HCT116 (cell line): Measurements from ENCODE around the gene GFY. TPM values are rescaled to one million over a fixed set of nuclear protein-coding genes. Genes with fewer than 3 reads are reported as not detected.

Experiments used
- ATAC-seq: fragments of 200-7000 bp; cut with Tn5 transposase; 2 replicates; pipeline ENCODE4 v1.9.1; 2020; ENCODE audit warnings: mild to moderate bottlenecking, moderate library complexity
- BruUV-seq: library from RNA; stranded (reverse); fragments of 400-500 nt; replicated peaks from 2 replicates; lab custom pipeline; 2021; lab: Mats Ljungman, UMichigan
- CTCF ChIA-PET: fragments of 300-600 bp; sonication (Branson Sonifier 250); formaldehyde crosslinking; loops from one replicate; lab custom pipeline; 2021; ENCODE audit warnings: antibody characterized with exemption; lab: Charles Lee
- POLR2A ChIA-PET: fragments of 300-600, 350-600 bp; sonication (Branson Sonifier 250); formaldehyde crosslinking; loops from one replicate; lab custom pipeline; 2021; ENCODE audit warnings: antibody characterized with exemption; lab: Charles Lee
- RAD21 ChIA-PET, 2 experiments: fragments of 300-600 bp; sonication (Branson Sonifier 250); formaldehyde crosslinking; loops; one replicate each; lab custom pipeline; 2023; ENCODE audit warnings: low total read pairs in 2 of 2; ENCODE audit not compliant: uncharacterized antibody in 2 of 2, unreplicated experiment in 2 of 2, low non-redundant PET in 1 of 2; lab: Charles Lee
- DNase-seq: peaks from one replicate; pipeline ENCODE4 v3.0.0-alpha.2; 2010; ENCODE audit warnings: low read depth, low spot score
- H2AFZ ChIP-seq: fragments of 200-600 bp; shearing (Covaris generic), sonication (generic); 2 replicates; pipeline ENCODE4 v1.6.1; 2017; ENCODE audit warnings: low read depth, mixed run types, mixed read lengths, antibody characterized with exemption, low read length; ENCODE audit not compliant: poor library complexity, severe bottlenecking
- H3K27ac ChIP-seq: 2 replicates; pipeline ENCODE4 v1.5.1; 2012; ENCODE audit warnings: low read depth, low read length
- H3K27me3 ChIP-seq: fragments of 200-600 bp; sonication (generic); 2 replicates; pipeline ENCODE4 v1.6.1; 2016; ENCODE audit warnings: mixed run types, low read length, mixed read lengths; ENCODE audit not compliant: insufficient read depth
- H3K36me3 ChIP-seq, 2 experiments: fragments of 200-500 bp in 1 of 2; fragments of 200-600 bp in 1 of 2; sonication (Bioruptor generic) in 1 of 2; sonication (generic) in 1 of 2; 2 replicates each; pipeline versions ENCODE4 v1.5.1 to v1.6.1; 2014 to 2016; ENCODE audit warnings: low read length in 2 of 2, inconsistent platforms in 1 of 2, mixed read lengths in 1 of 2, mixed run types in 1 of 2; ENCODE audit not compliant: insufficient read depth in 2 of 2, control insufficient read depth in 1 of 2
- H3K4me1 ChIP-seq, 2 experiments: fragments of 200-600 bp in 1 of 2; sonication (generic) in 1 of 2; 2 replicates each; pipeline versions ENCODE4 v1.5.1 to v1.6.1; 2012 to 2017; ENCODE audit warnings: low read length in 2 of 2, inconsistent platforms in 1 of 2, mild to moderate bottlenecking in 1 of 2, mixed read lengths in 1 of 2, mixed run types in 1 of 2, moderate library complexity in 1 of 2; ENCODE audit not compliant: insufficient read depth in 2 of 2, control insufficient read depth in 1 of 2
- H3K4me2 ChIP-seq: fragments of 200-600 bp; sonication (generic); 2 replicates; pipeline ENCODE4 v1.6.1; 2017; ENCODE audit warnings: mixed run types, low read length, mixed read lengths
- H3K4me3 ChIP-seq, 2 experiments: fragments of 200-600 bp in 1 of 2; sonication (generic) in 1 of 2; replicated peaks in 1 of 2; 2 replicates each; pipeline ENCODE4 v1.5.1; 2011 to 2016; ENCODE audit warnings: low read length in 2 of 2, control low read depth in 1 of 2, low read depth in 1 of 2, mild to moderate bottlenecking in 1 of 2, mixed read lengths in 1 of 2, mixed run types in 1 of 2
- H3K79me2 ChIP-seq: fragments of 200-600 bp; sonication (generic); 2 replicates; pipeline ENCODE4 v1.6.1; 2017; ENCODE audit warnings: mild to moderate bottlenecking, mixed run types, low read length, moderate library complexity, mixed read lengths; ENCODE audit not compliant: insufficient read depth
- H3K9ac ChIP-seq: fragments of 200-600 bp; sonication (generic); 2 replicates; pipeline ENCODE4 v1.6.1; 2016; ENCODE audit warnings: low read length, mixed read lengths
- H3K9me2 ChIP-seq: fragments of 200-600 bp; sonication (generic), shearing (Covaris generic); 2 replicates; pipeline ENCODE4 v1.6.1; 2017; ENCODE audit warnings: mixed run types, mild to moderate bottlenecking, moderate library complexity; ENCODE audit not compliant: insufficient read depth
- H3K9me3 ChIP-seq, 2 experiments: fragments of 200-500 bp in 1 of 2; fragments of 200-600 bp in 1 of 2; sonication (Bioruptor generic) in 1 of 2; sonication (generic) in 1 of 2; 2 replicates each; pipeline ENCODE4 v1.6.1; 2014 to 2017; ENCODE audit warnings: low read length in 2 of 2, mixed read lengths in 2 of 2, inconsistent platforms in 1 of 2, low read depth in 1 of 2, mild to moderate bottlenecking in 1 of 2, mixed run types in 1 of 2, moderate library complexity in 1 of 2; ENCODE audit not compliant: control insufficient read depth in 1 of 2, insufficient read depth in 1 of 2
- H4K20me1 ChIP-seq: fragments of 200-600 bp; sonication (generic), shearing (Covaris generic); 2 replicates; pipeline ENCODE4 v1.6.1; 2017; ENCODE audit warnings: mixed run types, mild to moderate bottlenecking, moderate library complexity; ENCODE audit not compliant: insufficient read depth
- EZH2phosphoT487 ChIP-seq: fragments of 200-600 bp; IDR thresholded peaks from 2 replicates; pipeline ENCODE4 v1.6.1; 2018; ENCODE audit warnings: antibody characterized with exemption, borderline replicate concordance
- FOSL1 ChIP-seq: IDR thresholded peaks from 2 replicates; pipeline ENCODE4 v1.6.1; 2012; ENCODE audit warnings: low read depth
- POLR2A ChIP-seq: IDR thresholded peaks from 2 replicates; pipeline ENCODE4 v1.7.0; 2011; ENCODE audit warnings: borderline replicate concordance; ENCODE audit not compliant: insufficient read depth, insufficient read length; ENCODE audit errors: extremely low read depth
- RAD21 ChIP-seq: IDR thresholded peaks from 2 replicates; pipeline ENCODE4 v1.6.1; 2012; ENCODE audit warnings: low read depth, mild to moderate bottlenecking
- SIN3A ChIP-seq: IDR thresholded peaks from 2 replicates; pipeline ENCODE4 v1.6.1; 2012; ENCODE audit warnings: low read depth
- TCF7L2 ChIP-seq: IDR thresholded peaks from 2 replicates; pipeline ENCODE4 v1.7.0; 2011; ENCODE audit warnings: borderline replicate concordance, inconsistent platforms; ENCODE audit not compliant: insufficient read depth, insufficient read length; ENCODE audit errors: extremely low read depth
- ZNF274 ChIP-seq: fragments of 200-500 bp; sonication (Bioruptor generic); IDR thresholded peaks from 2 replicates; pipeline ENCODE4 v1.6.1; 2014; ENCODE audit warnings: mild to moderate bottlenecking, low read depth, low read length, inconsistent platforms
- intact Hi-C: fragments of 100-400 bp; cut with micrococcal nuclease; formaldehyde crosslinking; loops from 2 replicates; pipeline ENCODE4 v1.10.0; 2022
- total RNA-seq: library from RNA; stranded (reverse); gene quantifications from one replicate; pipeline ENCODE4 v1.2.1, GENCODE V29; 2021; ENCODE audit not compliant: unreplicated experiment
- TF ChIP-seq, protein P1 (sequence below): IDR thresholded peaks from 2 replicates; pipeline ENCODE4 v1.6.1; 2011; ENCODE audit warnings: mild to moderate bottlenecking, low read length, moderate library complexity; ENCODE audit not compliant: insufficient replicate concordance; ENCODE audit errors: extremely low read depth

The GFY gene
- total RNA-seq, 1 experiment from 2014 or later = 2.6 TPM

DNA sequence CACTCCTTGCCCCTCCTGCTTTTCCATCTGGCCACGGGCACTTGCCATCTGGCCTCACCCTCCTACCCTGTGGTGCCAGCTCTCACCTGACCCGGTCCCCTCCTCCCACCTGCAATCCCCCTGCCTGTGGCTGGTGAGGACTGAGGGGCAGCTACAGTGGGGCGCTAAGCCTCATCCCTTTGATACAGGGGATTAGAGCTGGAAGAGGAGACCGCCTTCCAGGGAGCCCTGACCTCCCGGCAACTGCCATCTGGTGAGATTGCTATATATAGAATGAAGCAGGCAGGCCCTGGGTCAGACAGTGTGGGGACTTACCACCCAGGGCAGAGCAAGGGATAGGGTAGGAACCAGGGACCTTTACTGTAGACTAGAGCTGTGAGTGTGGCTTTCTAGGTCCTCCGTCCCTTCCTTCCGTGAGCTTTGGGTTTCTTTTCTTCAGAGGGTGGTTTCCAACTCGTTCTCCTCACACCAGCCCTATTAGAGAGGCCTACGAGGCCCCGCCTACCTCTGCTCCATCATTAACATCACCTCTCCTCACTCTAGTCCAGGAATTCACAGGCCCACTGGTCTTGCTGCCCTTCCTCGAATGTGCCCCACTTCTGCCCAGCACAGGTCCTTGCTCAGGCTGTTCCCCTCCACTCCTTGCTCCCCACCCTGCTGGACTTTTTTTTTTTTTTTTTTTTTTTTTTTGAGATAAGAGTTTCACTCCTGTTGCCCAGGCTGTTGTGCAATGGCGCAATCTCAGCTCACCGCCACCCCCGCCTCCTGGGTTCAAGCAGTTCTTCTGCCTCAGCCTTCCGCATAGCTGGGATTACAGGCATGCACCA lies 29.4 kb upstream of the GFY start:
- no peaks in the 10 kb centered on the region for H3K9me2 ChIP-seq
- intact Hi-C loops = no loop called here
- H3K9me3 ChIP-seq = no peaks in the 10 kb centered on the region
- ATAC-seq = no peak
- H3K27me3 ChIP-seq = no peaks in the 10 kb centered on the region
- ChIA-PET RAD21 (interaction anchor here (0.7 to 1.0 kb wide), 2 partner anchors 73 to 80 kb away, joined by 3 to 4 read pairs; no protein-coding TSS in a partner anchor), POLR2A (interaction anchor here (0.6 to 0.7 kb wide), 2 partner anchors 15 to 61 kb away, joined by 3 to 5 read pairs; no protein-coding TSS in a partner anchor), CTCF (no interaction called here)
- H2AFZ ChIP-seq = no peak overlapping the region
- no peaks in the 10 kb centered on the region for H3K36me3 ChIP-seq
- no peaks in the 10 kb centered on the region for H3K79me2 ChIP-seq
- no peak overlapping the region for H3K4me2 ChIP-seq
- BruUV-seq = no TSS peak
- H3K4me3 ChIP-seq = no peak overlapping the region
- no peak for TF ChIP-seq ZNF274
- TF ChIP-seq, protein P1, sequence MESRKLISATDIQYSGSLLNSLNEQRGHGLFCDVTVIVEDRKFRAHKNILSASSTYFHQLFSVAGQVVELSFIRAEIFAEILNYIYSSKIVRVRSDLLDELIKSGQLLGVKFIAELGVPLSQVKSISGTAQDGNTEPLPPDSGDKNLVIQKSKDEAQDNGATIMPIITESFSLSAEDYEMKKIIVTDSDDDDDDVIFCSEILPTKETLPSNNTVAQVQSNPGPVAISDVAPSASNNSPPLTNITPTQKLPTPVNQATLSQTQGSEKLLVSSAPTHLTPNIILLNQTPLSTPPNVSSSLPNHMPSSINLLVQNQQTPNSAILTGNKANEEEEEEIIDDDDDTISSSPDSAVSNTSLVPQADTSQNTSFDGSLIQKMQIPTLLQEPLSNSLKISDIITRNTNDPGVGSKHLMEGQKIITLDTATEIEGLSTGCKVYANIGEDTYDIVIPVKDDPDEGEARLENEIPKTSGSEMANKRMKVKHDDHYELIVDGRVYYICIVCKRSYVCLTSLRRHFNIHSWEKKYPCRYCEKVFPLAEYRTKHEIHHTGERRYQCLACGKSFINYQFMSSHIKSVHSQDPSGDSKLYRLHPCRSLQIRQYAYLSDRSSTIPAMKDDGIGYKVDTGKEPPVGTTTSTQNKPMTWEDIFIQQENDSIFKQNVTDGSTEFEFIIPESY = no peak
- TF ChIP-seq SIN3A = no peak
- no peak for TF ChIP-seq POLR2A
- no peak for TF ChIP-seq RAD21
- TF ChIP-seq TCF7L2 = no peak
- no peak for TF ChIP-seq FOSL1
- no peak for TF ChIP-seq EZH2phosphoT487
- no peak overlapping the region for H3K9ac ChIP-seq
- H3K4me1 ChIP-seq = peaks cover 3 to 10% of the 10 kb centered on the region in 2 experiments; a peak in 3 of 4 replicates
- no peaks in the 10 kb centered on the region for H4K20me1 ChIP-seq
- no peak overlapping the region for H3K27ac ChIP-seq
- no peak for DNase-seq
